ENCODE data around the gene NEAT1. TPM values are rescaled to one million over a fixed set of nuclear protein-coding genes. Genes with fewer than 3 reads are reported as not detected.
"Not testable (repeated sequence)": the region's sequence is repeated elsewhere in the genome, so short reads cannot be mapped to it uniquely, and the experiment has no call there.

Gene NEAT1
- total RNA-seq, 1 donor from 2014 or later: 422 TPM

DNA sequence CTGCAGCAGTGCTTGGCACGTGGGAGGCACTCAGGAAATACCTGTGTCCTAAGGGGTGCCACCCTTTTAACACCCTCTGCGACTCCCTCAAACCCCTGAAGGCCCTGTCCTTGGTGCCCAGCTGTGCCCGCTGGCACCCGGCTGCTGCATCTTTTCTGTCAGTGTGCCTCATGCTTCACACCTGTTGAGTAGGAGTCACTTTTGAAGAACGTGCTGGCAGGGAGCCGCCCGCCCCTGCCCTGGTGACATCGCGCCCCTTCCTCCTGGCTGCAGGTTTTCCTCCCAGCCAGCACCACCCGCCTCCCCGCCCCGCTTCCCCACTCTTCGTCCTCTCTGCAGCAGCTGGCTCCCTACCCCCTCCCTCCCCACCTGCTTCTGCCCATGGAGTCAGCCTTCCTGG lies 18.4 kb upstream of the NEAT1 start:
- Mint-ChIP-seq H3K4me3 (ENCODE audit: low read depth) (no peak overlapping the region), H3K27me3 (ENCODE audit: low read depth) (no peaks in the 10 kb centered on the region), H3K36me3 (ENCODE audit: low read depth) (peaks cover 50% of the 10 kb centered on the region), H3K4me1 (ENCODE audit: low read depth) (no peaks in the 10 kb centered on the region), H3K9me3 (no peaks in the 10 kb centered on the region), H3K27ac (no peak overlapping the region)
- DNase-seq (ENCODE audit: low spot score): no peak
- intact Hi-C loops (cut with micrococcal nuclease): no loop called here

DNA sequence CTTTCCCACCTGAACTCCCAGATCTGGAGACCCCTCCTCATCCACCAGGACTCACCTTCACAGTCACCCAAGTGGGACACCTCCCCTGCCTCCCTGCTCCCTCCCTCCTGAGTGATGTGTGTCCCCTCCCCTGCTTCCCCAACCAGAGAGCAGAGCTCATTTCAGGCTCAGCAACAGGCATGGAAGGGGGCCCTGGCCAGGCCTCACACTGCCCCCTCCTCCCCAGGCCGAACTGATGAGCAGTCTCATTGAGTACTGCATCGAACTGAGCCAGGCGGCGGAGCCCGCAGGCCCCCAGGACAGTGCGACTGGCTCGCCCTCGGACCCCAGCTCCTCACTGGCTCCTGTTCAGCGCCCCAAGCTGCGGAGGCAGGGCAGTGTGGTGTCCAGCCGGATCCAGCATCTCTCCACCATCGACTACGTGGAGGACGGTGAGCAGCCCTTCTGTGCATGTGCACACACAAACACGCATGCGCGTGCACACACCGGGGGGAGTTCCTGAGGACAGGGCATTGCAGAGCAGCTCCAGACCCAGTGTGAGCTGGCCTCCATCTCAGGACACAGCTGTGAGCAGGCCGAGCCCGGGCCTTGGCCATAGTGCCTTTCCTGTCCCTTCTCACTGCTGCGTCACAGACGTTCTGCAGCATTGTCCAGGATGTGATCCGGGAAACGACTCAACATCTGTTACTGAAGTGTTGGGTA lies 17.8 kb upstream of the NEAT1 start:
- intact Hi-C loops (cut with micrococcal nuclease): no loop called here
- Mint-ChIP-seq H3K36me3 (ENCODE audit: low read depth) (peaks cover 52% of the 10 kb centered on the region), H3K4me1 (ENCODE audit: low read depth) (no peaks in the 10 kb centered on the region), H3K4me3 (ENCODE audit: low read depth) (no peak overlapping the region), H3K27ac (no peak overlapping the region), H3K27me3 (ENCODE audit: low read depth) (no peaks in the 10 kb centered on the region), H3K9me3 (no peaks in the 10 kb centered on the region)
- no peak for DNase-seq (ENCODE audit: low spot score)

DNA sequence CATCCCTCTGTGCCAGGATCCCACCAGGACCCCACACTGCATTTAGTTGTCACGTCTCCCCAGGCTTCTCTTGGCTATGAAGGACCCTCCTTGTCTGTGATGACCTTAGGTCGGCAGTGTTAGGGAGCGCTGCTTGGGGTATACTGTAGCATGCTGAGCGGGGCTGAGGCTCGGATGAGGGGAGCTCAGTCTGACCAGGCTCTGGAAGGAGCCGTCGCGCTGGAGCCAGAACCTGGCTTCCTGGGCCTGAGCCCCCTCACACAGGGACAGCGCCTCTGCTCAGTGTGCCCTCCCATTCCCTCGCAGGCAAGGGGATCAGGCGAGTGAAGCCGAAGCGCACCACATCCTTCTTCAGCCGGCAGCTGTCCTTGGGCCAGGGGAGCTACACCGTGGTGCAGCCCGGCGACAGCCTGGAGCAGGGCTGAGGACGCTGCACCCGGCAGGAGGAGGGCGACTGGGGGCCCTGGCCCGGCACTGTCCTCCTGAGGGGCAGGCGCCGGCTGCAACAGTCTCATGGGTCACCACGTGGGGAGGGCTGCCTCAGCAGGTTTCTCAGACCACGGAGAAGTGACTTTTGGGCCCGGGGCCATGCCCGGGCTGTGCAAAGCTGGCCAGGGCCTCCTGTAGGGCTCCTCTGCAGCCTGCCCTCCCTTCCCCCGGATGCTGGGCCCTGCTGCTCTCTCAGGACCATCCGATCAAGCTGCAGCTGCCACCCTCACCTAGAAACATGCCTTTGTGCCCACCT lies 11.5 kb upstream of the NEAT1 start:
- intact Hi-C loops (cut with micrococcal nuclease): no loop called here
- H3K36me3 Mint-ChIP-seq (ENCODE audit: low read depth): peaks cover 34% of the 10 kb centered on the region

GRCh38 chr11:65411681-65412070 lies 10.9 kb upstream of the NEAT1 start:
- Mint-ChIP-seq H3K4me1 (ENCODE audit: low read depth) (peaks cover 11% of the 10 kb centered on the region), H3K27me3 (ENCODE audit: low read depth) (no peaks in the 10 kb centered on the region), H3K9me3 (no peaks in the 10 kb centered on the region), H3K4me3 (ENCODE audit: low read depth) (no peak overlapping the region), H3K36me3 (ENCODE audit: low read depth) (peaks cover 34% of the 10 kb centered on the region), H3K27ac (no peak overlapping the region)
- intact Hi-C loops (cut with micrococcal nuclease): no loop called here
- DNase-seq (ENCODE audit: low spot score): no peak

More for the DNA sequence above, 11.5 kb upstream of the NEAT1 start:
- H3K4me3 Mint-ChIP-seq (ENCODE audit: low read depth): no peak overlapping the region
- no peaks in the 10 kb centered on the region for H3K27me3 Mint-ChIP-seq (ENCODE audit: low read depth)
- peaks cover 6% of the 10 kb centered on the region for H3K4me1 Mint-ChIP-seq (ENCODE audit: low read depth)
- DNase-seq (ENCODE audit: low spot score): no peak
- no peaks in the 10 kb centered on the region for H3K9me3 Mint-ChIP-seq
- H3K27ac Mint-ChIP-seq: no peak overlapping the region

- DNase-seq (ENCODE audit: low spot score): no peak
- intact Hi-C loops (cut with micrococcal nuclease): no loop called here
- H3K27me3 Mint-ChIP-seq (ENCODE audit: low read depth): no peaks in the 10 kb centered on the region
- no peak overlapping the region for H3K27ac Mint-ChIP-seq
- H3K36me3 Mint-ChIP-seq (ENCODE audit: low read depth): peaks cover 28% of the 10 kb centered on the region
- peaks cover 19% of the 10 kb centered on the region for H3K4me1 Mint-ChIP-seq (ENCODE audit: low read depth)
- H3K4me3 Mint-ChIP-seq (ENCODE audit: low read depth): no peak overlapping the region
- H3K9me3 Mint-ChIP-seq: no peaks in the 10 kb centered on the region
Measured at GRCh38 chr11:65412271-65413076, 10.1 kb upstream of the NEAT1 start.

DNA sequence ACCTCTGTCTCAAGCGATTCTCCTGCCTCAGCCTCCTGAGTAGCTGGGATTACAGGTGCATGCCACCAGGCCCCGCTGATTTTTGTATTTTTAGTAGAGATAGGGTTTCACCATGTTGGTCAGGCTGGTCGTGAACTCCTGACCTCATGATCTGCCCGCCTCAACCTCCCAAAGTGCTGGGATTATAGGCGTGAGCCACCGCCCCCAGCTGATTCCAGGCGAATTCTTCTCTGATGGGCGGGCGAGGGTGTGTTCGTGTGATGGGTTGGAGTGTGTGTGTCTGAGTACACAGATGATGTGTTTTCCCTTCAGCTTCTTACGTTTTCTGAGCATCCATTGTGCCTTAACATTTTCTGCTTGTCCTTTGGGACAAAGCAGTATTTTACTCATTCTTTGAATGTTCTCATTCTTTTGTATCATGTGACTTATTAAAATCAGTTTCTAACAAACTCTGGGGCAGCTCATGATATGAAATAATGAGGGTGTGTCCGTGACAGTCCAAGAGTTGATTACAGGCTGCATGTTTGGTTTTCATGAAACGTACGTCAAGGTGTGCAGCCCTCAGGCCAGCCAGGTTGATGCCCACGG lies 9.4 kb upstream of the NEAT1 start:
- Mint-ChIP-seq H3K4me1 (ENCODE audit: low read depth) (peaks cover 25% of the 10 kb centered on the region), H3K36me3 (ENCODE audit: low read depth) (peaks cover 28% of the 10 kb centered on the region)
- H3K27ac Mint-ChIP-seq; H3K9me3 Mint-ChIP-seq; DNase-seq (ENCODE audit: low spot score); H3K4me3 Mint-ChIP-seq (ENCODE audit: low read depth); intact Hi-C loops (cut with micrococcal nuclease); H3K27me3 Mint-ChIP-seq (ENCODE audit: low read depth): not testable (repeated sequence)

DNA sequence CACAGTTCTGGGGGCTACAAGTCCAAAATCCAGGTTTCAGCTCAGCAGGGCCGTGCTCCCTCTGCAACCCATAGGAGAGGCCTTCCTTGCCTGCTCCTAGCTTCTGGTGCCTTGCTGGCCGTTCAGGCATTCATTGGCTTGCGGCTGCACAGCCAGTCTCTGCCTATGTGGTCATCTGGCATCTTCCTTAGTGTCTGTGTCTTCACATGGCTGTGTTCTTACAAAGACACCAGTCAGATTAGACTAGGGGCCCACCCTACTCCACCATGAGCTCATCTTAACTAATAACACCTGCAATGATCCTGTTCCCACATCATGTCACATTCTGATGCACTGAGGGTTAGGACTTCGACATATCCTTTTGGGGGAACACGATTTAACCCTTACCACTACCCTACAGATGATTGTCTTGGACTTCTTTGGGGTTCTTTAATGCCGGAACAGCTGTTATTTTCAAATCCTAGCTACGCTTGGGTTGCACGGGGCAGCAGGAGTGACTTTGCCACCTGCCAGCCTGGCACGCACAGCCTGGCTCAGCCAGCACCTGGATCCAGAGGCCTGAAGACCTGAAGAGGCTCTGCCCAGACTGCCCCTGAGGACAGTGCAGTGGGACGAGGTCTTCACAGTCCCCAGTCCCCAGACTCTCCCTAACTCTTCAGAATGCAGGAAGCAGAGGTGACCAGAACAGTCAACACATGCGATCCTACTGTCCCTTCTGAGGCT lies 7.7 kb upstream of the NEAT1 start:
- H3K4me3 Mint-ChIP-seq (ENCODE audit: low read depth): no peak overlapping the region
- no peaks in the 10 kb centered on the region for H3K27me3 Mint-ChIP-seq (ENCODE audit: low read depth)
- no peak overlapping the region for H3K27ac Mint-ChIP-seq
- intact Hi-C loops (cut with micrococcal nuclease): no loop called here
- no peak for DNase-seq (ENCODE audit: low spot score)
- H3K9me3 Mint-ChIP-seq: no peaks in the 10 kb centered on the region
- peaks cover 12% of the 10 kb centered on the region for H3K36me3 Mint-ChIP-seq (ENCODE audit: low read depth)
- H3K4me1 Mint-ChIP-seq (ENCODE audit: low read depth): peaks cover 31% of the 10 kb centered on the region

DNA sequence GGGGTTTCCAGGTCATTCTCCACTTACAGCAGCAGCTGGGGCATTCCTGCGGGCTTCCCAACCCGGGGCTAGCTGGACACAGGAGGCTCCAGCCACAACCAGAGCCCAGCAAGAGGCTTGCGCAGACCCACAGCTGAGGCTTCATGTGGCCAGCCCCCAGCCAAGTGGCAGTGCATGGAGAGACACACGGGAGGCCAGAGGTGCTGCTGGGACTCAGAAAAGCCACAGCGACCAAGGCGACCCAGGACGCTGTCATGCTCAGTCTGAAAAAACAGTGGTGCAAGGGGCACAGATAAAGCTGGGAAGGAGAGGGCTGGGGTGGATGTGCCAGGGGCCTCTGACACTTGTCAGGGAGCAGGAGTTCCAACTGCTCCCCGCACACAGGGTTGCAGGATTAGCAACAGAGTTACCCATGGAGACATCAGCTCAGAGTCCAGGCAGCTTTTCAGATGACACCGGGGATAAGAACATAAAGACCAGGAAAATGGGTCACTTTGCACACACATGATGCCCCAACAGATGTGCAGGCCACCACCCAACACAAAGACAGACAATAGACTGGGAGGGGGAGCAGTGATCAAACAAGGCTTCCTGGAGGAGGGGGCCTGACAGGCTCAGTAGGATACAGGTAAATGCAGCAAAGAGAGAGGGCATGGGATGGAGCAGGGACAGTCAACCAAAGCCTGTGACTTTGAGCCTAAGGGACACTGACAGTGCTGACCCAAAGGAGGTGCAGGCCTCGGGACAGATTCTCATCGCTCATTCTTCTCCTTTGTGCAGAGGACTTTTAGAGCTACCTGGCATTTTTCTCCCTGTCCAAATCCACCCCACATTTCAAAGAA lies 6.9 kb upstream of the NEAT1 start:
- intact Hi-C loops (cut with micrococcal nuclease): loop anchor here (1.0 kb wide), 4 partner anchors 18 to 95 kb away; partner anchors contain the start of gene SLC25A45

GRCh38 chr11:65416341-65416824 lies 6.2 kb upstream of the NEAT1 start:
- Mint-ChIP-seq H3K36me3 (ENCODE audit: low read depth) (peaks cover 7% of the 10 kb centered on the region), H3K27me3 (ENCODE audit: low read depth) (no peaks in the 10 kb centered on the region), H3K27ac (peak overlapping the region; percentile 100), H3K9me3 (no peaks in the 10 kb centered on the region), H3K4me3 (ENCODE audit: low read depth) (peak overlapping the region; percentile 81), H3K4me1 (ENCODE audit: low read depth) (peaks cover 37% of the 10 kb centered on the region)
- intact Hi-C loops (cut with micrococcal nuclease): loop anchor here (1.0 kb wide), 4 partner anchors 17 to 94 kb away; partner anchors contain the start of gene SLC25A45
- peak; percentile 88 for DNase-seq (ENCODE audit: low spot score)

More for the DNA sequence above, 6.9 kb upstream of the NEAT1 start:
- peaks cover 10% of the 10 kb centered on the region for H3K36me3 Mint-ChIP-seq (ENCODE audit: low read depth)
- peak overlapping the region; percentile 18 for H3K4me3 Mint-ChIP-seq (ENCODE audit: low read depth)
- peaks cover 36% of the 10 kb centered on the region for H3K4me1 Mint-ChIP-seq (ENCODE audit: low read depth)
- H3K27ac Mint-ChIP-seq: peak overlapping the region; percentile 23
- H3K9me3 Mint-ChIP-seq: no peaks in the 10 kb centered on the region
- DNase-seq (ENCODE audit: low spot score): no peak
- no peaks in the 10 kb centered on the region for H3K27me3 Mint-ChIP-seq (ENCODE audit: low read depth)

- Mint-ChIP-seq H3K9me3 (no peaks in the 10 kb centered on the region), H3K4me3 (ENCODE audit: low read depth) (peak overlapping the region; percentile 81), H3K27ac (peak overlapping the region; percentile 100), H3K27me3 (ENCODE audit: low read depth) (no peaks in the 10 kb centered on the region), H3K36me3 (ENCODE audit: low read depth) (peaks cover 3% of the 10 kb centered on the region), H3K4me1 (ENCODE audit: low read depth) (peaks cover 37% of the 10 kb centered on the region)
- DNase-seq (ENCODE audit: low spot score): no peak
- intact Hi-C loops (cut with micrococcal nuclease): loop anchor here (1.0 kb wide), 4 partner anchors 16 to 93 kb away; partner anchors contain the start of gene SLC25A45
Measured at GRCh38 chr11:65416841-65417701, 5.5 kb upstream of the NEAT1 start.

All from activated T-helper 2 cell treated with anti-CD3 and anti-CD28 coated beads, Interferon-gamma antibody, Interleukin-2, Interleukin-4, amounts not matched to agents 10 μg/mL and 5 μg/mL and 100 μg/mL, durations not matched to agents 14 hours and 24 hours and 36 hours (primary cell).